GM18526 (cell line): ENCODE results near the gene MTHFD2.

Experiments used
- POLR2A ChIP-seq: IDR thresholded peaks from 3 replicates; pipeline ENCODE4 v1.6.1; 2011; ENCODE audit not compliant: insufficient read length; ENCODE audit errors: extremely low read depth

The MTHFD2 gene

DNA sequence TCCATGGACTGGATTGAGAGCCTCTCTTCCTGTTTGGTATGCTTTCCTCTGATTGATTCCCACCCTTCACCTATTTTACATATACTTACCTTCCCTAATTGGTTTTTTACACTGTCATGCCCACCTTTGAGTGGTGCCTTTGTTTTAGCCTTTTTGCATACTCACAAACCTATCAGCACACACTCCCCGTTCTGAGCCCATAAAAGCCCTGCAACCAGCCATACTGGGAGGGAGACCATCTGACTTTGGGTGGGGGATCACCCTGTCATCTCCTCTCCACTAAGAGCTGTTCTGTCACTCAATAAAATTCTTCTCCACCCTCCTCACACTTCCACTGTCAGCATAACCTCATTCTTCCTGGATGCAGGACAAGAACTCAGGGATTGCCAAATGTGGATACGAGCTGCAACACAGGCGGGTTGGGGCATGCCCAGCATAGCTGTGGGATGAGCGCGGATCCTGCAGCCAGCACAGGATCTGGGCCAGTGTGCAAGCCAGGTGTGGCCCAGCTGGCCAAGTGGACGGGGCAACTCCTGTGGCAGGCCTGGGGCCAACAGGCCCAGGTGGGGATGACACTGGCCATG, 10.3 kb upstream of the MTHFD2 start:
- no peak for TF ChIP-seq POLR2A

GRCh38 chr2:74188696-74189095, 9.7 kb upstream of the MTHFD2 start:
- no peak for TF ChIP-seq POLR2A

- TF ChIP-seq POLR2A, result no peak
Measured at GRCh38 chr2:74191596-74192380, 6.6 kb upstream of the MTHFD2 start.

DNA sequence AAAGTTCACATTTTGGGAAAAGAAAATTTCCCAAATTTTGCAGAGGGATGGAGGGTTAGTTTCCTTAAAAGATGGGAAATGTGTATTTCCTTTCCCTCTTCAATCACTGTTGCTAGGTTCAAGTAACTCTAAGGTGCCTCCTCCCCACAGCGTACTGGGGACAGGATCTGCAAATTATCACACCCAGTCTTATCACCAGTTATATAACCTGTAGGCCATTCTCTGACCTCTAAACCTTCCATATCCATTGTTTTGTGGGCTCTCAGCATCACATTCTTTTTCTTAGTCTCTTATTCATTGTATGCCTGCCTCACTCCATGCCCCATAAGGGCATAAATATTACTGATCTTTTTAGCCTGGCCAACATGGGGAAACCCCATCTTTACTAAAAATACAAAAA, 3.6 kb upstream of the MTHFD2 start:
- TF ChIP-seq POLR2A, result no peak

GRCh38 chr2:74197049-74197448, 1.4 kb upstream of the MTHFD2 start:
- TF ChIP-seq POLR2A, result no peak

- TF ChIP-seq POLR2A, result no peak
Measured at GRCh38 chr2:74198023-74198460, 373 bp upstream of the MTHFD2 start.

DNA sequence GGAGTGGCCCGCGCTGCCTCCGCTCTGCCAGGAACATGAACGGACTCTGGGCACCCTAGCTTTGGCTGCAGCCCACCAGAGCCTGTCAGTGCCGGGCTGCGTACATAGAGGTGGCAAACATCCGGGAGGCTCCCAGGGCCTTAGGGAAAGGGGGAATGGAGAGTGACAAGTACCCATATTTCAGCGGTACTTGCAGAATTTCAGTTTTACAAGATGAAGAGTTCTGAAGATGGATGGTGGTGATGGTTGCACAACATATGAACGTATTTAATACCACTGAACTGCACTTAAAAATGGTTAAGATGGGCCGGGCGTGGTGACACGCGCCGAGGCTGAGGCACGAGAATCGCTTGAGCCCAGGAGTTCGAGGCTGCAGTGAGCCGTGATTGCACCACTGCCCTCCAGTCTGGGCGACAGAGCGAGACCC, 873 bp downstream of the MTHFD2 start:
- no peak for TF ChIP-seq POLR2A

DNA sequence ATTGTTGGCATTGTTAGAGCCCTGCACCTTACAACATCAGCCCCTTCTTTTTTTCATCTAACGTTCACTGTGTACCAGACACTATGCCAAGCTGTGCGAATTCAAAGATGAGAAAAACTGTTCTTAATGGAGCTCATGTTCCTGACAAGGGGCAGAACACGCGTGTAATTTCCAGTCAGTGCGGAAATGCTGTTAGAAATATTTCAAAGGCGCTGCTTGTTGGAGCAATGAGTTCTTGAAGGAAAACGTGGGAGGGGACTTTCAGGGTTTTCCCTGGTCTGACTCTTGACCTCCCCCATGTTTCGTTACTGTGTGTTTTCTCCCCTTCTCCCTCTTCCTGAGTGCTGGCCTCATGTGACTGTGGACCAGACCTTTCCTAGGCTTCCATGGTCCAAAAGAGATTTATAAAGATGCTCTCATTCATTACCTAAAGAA, 1.5 kb downstream of the MTHFD2 start:
- TF ChIP-seq POLR2A, result no peak

DNA sequence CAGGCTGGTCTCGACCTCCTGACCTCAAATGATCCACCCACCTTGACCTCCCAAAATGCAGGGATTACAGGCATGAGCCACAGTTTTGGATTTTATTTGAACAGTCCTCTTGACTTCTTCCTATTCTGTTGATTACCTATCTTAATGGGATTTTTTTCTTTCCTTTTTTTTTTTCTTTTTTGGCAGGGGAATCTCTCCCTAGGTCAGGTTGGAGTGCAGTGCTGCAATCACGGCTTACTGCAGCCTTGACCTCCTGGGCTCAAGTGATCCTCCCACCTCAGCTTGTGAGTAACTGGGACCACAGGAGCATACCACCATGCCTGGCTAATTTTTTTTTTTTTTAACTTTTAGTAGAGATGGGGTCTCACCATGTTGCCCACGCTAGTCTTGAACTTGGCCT, 2.8 kb downstream of the MTHFD2 start:
- no peak for TF ChIP-seq POLR2A

- TF ChIP-seq POLR2A, result no peak
Measured at GRCh38 chr2:74201596-74201995, 3.2 kb downstream of the MTHFD2 start.

DNA sequence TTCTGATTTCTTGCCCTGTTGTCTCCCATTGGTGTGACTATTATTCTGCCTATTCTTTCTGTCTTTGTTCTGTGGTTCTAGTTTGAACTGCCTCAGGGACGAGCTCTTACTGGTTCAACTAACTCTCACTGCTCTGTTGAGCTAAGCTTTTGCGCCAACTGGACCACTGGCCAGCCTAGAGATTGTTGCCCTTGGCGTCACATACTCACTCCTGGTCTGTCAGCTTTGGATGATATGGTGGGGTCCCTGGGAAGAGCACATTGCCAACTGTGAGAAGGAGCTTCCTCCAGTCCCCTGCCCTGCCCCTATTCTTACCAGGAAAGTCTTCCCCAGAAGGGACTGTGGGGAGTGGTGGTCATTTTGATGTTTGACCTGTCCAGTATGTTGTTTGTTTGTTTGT, 6.0 kb downstream of the MTHFD2 start:
- no peak for TF ChIP-seq POLR2A

DNA sequence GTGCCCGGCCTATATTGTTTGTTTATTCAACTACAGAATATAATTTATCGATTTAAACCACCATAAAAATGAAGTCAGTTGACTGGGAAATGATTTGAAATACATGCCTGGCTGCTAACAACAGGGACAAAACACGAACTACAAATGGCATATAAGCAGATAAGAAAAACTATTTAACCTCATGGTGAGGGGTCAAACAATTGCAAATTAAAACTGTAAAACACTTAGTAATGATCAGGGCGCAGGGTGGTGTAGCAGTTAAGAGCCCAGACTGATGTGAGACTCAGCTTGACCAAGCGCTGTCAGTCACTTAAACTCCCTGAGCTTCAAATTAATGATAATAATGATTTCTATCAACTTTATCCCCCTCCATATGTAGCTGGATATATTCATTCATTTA, 6.7 kb downstream of the MTHFD2 start:
- TF ChIP-seq POLR2A, result no peak

DNA sequence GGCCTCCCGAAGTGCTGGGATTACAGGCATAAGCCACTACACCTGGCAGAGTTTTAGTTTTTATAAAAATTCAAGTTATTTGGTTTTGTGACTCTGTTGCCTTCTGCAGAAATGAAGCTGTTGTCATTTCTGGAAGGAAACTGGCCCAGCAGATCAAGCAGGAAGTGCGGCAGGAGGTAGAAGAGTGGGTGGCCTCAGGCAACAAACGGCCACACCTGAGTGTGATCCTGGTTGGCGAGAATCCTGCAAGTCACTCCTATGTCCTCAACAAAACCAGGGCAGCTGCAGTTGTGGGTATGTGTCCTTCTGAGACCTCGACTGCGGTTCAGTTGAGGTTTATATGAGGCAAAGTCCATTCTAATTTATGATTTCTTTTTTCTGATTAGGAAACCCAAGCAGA, 7.2 kb downstream of the MTHFD2 start:
- TF ChIP-seq POLR2A, result no peak

DNA sequence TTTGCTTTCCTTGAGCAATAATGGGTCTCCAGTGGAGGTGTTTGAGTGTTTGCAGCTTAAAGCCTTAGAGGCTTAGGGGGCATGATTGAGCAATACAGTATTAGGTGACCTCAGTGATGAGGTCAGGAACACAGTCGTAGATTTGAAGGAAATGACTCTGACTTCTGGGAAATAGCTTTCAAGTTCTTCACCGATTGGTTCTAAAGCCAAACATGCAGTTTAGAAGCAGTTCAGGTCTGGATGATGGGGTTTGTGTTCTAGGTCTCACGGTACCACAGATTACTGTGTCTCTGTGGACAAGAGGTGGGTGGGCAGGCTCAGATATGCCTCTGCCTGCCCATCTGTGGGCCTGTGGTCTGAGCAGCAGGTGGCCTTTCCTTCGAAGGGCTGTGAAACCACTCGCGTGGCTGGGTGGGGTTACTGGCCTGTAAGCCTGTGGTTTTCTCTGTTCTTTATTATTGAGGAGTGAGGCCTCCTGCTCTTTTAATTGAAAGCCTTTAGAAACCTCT, 7.8 kb downstream of the MTHFD2 start:
- TF ChIP-seq POLR2A, result no peak

DNA sequence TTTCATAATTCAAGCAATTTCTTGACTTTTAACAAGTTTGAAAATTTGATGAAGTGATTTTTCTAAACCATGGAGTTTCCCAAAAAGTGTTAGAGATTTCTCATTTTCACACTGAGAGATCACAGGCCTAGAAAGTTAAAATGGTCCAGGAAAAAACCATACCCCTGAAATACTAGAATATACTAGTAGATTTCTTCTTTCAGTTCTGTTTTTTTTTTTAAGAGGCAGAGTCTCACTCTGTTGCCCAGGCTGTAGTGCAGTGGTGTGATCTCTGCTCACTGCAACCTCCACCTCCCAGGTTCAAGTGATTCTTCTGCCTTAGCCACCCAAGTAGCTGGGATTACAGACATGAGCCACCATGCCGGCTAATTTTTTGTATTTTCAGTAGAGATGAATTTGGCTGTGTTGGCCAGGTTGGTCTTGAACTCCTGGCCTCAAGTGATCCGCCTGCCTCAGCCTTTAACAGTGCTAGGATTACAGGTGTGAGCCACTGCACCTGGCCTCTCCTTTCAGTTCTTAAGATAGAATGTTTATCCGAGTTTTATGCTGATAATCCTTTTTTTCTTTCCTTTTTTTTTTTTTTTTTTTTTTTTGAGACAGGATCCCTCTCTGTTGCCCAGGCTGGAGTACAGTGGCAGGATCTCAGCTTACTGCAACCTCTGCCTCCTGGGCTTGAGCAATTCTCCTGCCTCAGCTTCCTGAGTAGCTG, 14.4 kb downstream of the MTHFD2 start:
- TF ChIP-seq POLR2A, result no peak

GRCh38 chr2:74216642-74217041, 18.2 kb downstream of the MTHFD2 start:
- TF ChIP-seq POLR2A, result no peak
